Stimulated activated CD8-positive, alpha-beta memory T cell treated with anti-CD3 and anti-CD28 coated beads, Interleukin-7, amount 100 ng/mL, for 4 hours (primary cell): ENCODE data around the gene EYS.

Experiments
- DNase-seq, 2 donors: peaks; one replicate each; pipeline ENCODE4 v3.0.0-alpha.2; 2020; ENCODE audit warnings: low read depth in 2 of 2

EYS gene

GRCh38 chr6:65707126-65707826 is at the start of gene EYS:
TSS of gene EYS (minus strand) at chr6:65707226. CDS start at chr6:65495410, 211,816 bp downstream.
- no peak for DNase-seq

- DNase-seq, result no peak
These were observed 39.3 kb upstream of the EYS start for GRCh38 chr6:65746302-65746701.

GRCh38 chr6:65745614-65746013 is 38.6 kb upstream of the EYS start:
- DNase-seq, result no peak

GRCh38 chr6:65728879-65729479 is 22.0 kb upstream of the EYS start:
- DNase-seq, result no peak

GRCh38 chr6:65719101-65719500 is 12.1 kb upstream of the EYS start:
- DNase-seq, result no peak

DNA sequence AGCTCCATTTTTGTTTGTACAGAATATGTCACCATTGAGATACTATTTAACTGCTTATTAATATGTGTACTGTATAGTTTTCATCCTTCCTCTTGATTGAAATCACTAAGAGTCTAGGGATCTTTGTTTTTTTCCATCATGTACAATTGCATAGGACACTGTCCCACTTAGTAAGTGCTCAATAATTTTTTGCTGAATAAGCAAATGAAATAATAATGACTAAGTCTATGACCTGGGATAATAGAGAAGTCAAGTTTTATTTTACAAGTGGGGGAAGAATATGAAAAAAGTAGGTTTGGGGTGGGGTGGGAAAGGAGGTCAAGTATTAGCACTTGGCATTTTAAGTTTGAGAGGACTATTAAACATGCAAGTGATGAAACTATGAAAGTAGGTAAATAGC is 4.5 kb upstream of the EYS start:
- DNase-seq, result no peak

GRCh38 chr6:65709099-65709830 is 2.2 kb upstream of the EYS start:
- no peak for DNase-seq

DNA sequence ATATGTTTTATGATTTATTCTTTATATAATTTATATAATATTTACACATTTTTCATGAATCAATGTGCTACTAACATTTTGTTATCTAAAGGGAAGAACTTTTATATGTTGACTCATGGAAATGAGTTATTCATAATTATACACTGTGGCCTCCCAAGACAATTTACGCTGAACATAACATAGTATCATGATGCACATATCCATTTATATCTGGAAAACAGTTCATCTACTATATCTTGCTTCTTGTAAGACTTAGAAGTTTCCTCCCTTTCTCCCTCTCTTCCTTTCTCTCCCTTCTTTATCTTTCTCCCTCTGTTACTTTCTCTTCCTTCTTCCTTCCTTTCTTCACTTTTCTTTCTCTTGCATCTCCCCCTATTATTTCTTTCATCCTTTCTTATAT is 1.1 kb upstream of the EYS start:
- no peak for DNase-seq

GRCh38 chr6:65706436-65706835 is 590 bp downstream of the EYS start:
- DNase-seq, result no peak

GRCh38 chr6:65701325-65701724 is 5.7 kb downstream of the EYS start:
- no peak for DNase-seq

DNA sequence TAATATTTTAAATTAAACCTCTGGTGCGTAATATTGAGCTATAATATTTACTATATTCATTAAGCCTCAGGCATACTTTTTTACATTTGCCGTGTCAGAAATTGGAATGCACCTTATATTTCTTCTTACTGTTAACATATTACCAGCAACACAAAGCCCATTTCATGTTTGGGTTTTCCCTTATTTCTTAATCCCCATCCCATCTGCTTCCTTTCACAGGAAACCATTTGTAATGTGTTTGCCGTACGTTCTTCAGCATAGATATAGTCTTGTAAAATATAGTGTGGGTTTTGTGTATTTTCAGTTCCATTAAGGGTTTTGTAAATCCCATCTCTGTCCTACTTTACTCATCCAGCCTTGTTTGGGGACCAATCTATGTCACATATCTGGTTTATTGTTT is 6.5 kb downstream of the EYS start:
- no peak for DNase-seq

- no peak for DNase-seq
These were observed 14.9 kb downstream of the EYS start for GRCh38 chr6:65692109-65692508.

DNA sequence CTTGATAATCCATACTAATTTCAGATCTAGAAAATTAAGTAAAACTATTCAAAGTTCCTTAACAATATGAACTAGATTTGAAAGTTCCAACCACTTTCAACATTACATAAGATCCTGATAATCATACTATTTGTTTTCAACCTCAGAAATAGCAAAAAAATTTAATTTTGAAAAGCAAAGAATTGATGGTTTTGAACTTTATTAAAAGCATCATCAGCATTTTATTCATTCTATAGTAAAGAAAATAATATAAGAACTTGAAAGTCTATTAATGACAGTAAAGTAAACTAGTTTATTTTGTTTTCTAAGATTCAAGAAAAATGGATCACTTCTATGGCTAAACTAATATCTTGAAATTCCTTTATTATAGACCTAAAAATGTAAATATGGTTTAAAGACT is 26.8 kb downstream of the EYS start:
- no peak for DNase-seq

DNA sequence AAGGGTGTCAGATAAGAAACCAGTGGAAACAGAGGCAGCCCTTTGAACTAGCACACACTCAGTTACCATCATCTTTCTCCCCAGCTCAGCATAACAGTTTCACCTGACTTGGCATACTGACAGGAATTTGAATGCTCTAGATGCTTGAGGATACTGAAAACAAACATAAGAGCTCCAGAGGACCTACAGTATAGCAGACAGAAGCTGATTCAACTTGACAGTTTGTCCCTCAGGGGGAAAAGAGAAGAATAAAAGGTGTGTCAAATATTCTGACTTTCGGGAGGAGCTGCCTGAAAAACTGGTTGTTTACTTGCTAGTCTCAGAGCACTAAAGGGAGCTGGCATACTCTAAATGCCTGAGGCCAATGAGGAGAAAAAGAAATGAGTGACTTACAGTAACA is 35.1 kb downstream of the EYS start:
- no peak for DNase-seq

GRCh38 chr6:65667916-65668656 is 38.9 kb downstream of the EYS start:
- no peak for DNase-seq

GRCh38 chr6:65650086-65650485 is 56.9 kb downstream of the EYS start:
- DNase-seq, result no peak

GRCh38 chr6:65649392-65649791 is 57.6 kb downstream of the EYS start:
- no peak for DNase-seq

GRCh38 chr6:65646544-65646943 is 60.5 kb downstream of the EYS start:
- no peak for DNase-seq

GRCh38 chr6:65642776-65643175 is 64.2 kb downstream of the EYS start:
- DNase-seq, result no peak

DNA sequence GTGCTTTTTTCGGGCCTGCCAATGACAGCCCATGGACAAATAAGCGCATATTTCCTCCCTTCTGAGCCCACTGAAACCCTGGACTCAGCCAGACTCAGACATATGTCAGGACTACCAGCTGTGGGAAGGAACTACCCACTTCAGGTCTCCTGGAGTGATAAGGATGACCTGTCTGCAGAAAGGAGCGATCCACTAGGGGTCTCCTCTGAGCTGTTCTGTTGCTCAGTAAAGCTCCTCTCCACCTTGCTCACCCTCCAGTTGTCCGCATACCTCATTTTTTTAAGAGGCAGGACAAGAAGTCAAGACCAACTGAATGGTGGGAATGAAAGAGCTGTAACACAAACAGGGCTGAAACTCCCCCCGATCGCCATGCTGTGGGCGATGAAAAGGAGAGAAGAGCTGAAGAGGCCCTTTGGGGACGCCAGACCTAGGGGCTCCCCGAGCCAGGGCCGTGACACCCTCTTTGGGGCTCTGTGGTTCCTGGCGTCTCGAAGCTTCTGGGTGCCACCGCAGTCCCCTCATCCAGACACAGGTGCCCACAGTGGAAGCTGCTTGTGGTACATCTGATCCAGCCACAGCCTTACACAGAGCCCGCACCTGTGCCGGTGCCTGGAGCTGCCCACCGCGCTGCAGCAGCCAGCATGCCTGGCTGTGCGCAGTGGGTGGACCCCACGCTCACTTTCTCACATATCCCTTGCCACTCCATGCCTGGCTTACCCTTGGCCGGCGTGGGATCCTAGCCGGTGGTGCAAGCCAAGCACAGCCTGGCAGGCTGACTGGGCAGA is 68.8 kb downstream of the EYS start:
- no peak for DNase-seq

- DNase-seq, result no peak
These were observed 69.6 kb downstream of the EYS start for GRCh38 chr6:65637289-65638046.
